ENCODE data around the gene SLC25A23. TPM values are rescaled to one million over a fixed set of nuclear protein-coding genes. Genes with fewer than 3 reads are reported as not detected.

SLC25A23 gene
- total RNA-seq, 4 donors from 2014 or later = 111 to 328 (median 240) TPM

DNA sequence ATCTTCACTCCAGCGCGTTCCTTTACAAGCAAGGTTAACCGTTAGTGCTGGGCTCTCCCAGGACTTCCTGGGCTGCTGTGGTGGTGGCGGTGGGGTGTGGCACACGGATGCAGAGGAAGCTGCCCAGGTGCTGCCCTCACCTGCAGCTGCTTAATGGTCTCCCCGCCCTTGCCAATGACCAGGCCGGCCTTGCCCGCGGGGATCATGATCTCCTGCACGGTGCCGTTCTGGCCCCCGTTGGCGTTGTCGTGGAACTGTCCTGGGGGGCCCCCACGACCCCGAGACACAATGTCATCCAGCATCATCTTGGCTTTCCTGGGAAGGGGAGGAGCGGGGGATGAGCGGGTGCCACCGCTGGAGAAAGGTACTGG lies 41.0 kb downstream of the SLC25A23 start:
- Histone ChIP-seq H3K36me3 (peaks cover 0 to 85% of the 10 kb centered on the region in 2 donors), H3K4me1 (peaks cover 0 to 62% (median 17%) of the 10 kb centered on the region in 3 donors), H3K9me3 (no peaks in the 10 kb centered on the region), H3K27ac (no peak overlapping the region), H3K4me3 (no peak overlapping the region), H3K27me3 (no peaks in the 10 kb centered on the region)
- no peak for TF ChIP-seq POLR2AphosphoS5 (IDR thresholded peaks at IDR 0.05)
- TF ChIP-seq POLR2A (IDR thresholded peaks at IDR 0.05) = no peak
- TF ChIP-seq, protein P1, sequence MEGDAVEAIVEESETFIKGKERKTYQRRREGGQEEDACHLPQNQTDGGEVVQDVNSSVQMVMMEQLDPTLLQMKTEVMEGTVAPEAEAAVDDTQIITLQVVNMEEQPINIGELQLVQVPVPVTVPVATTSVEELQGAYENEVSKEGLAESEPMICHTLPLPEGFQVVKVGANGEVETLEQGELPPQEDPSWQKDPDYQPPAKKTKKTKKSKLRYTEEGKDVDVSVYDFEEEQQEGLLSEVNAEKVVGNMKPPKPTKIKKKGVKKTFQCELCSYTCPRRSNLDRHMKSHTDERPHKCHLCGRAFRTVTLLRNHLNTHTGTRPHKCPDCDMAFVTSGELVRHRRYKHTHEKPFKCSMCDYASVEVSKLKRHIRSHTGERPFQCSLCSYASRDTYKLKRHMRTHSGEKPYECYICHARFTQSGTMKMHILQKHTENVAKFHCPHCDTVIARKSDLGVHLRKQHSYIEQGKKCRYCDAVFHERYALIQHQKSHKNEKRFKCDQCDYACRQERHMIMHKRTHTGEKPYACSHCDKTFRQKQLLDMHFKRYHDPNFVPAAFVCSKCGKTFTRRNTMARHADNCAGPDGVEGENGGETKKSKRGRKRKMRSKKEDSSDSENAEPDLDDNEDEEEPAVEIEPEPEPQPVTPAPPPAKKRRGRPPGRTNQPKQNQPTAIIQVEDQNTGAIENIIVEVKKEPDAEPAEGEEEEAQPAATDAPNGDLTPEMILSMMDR (IDR thresholded peaks at IDR 0.05) = no peak
- TF ChIP-seq EP300 (IDR thresholded peaks at IDR 0.05) = no peak
- WGBS, 2 donors (ENCODE audit: low coverage in 1 of 2) = 80 to 96% methylated on average over 2 to 4 of the region's 19 CpGs
- no peak for ATAC-seq

DNA sequence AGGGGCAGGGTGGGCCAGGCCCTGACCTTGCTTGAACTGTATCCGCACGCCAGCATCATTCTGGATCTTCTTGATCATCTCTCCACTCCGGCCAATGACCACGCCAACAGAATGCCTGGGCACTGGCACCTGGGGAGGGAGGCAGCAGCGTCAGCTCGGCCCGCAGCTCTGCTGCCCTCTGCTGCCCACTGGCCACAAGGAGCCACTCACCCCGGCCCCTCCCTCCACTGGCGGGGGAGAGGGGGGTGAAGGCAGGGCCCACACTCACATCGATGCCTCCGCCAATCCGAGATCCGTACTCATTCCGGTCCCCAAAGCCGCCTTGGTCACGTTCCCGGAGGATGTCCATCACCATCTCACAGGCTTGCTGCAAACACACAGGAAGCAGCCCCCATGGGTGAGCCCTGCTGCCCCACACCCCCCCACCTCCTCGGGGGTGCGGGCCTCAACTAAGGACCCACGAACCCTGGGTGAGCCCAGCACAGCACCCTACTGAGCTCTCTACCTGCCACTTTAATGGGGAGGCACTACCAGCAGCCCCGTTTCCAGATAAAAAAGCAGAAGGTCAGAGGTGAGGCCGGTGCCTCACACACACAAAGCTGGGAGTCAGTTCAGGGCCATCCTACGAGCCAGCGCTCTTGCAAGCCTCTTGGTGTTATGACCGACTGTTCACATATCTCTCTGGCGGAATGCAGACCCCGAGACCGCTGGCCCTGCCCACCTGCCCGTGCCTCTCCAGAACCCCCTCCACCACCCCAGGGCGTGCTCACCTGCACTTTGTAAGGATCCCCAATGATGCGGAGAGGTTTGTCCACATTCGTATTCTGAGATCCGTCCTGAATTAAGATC lies 41.7 kb downstream of the SLC25A23 start:
- no peaks in the 10 kb centered on the region for H3K27me3 ChIP-seq
- no peaks in the 10 kb centered on the region for H3K9me3 ChIP-seq
- ATAC-seq = peak; percentile 64
- TF ChIP-seq, protein P1 (IDR thresholded peaks at IDR 0.05) = peak in 3 of 4 experiments; percentile 52 to 63 (median 56)
- no peak for TF ChIP-seq EP300 (IDR thresholded peaks at IDR 0.05)
- WGBS, 2 donors (ENCODE audit: low coverage in 1 of 2) = 60 to 90% methylated on average over 1 to 2 of the region's 33 CpGs
- H3K4me3 ChIP-seq = no peak overlapping the region
- H3K27ac ChIP-seq = peak overlapping the region in 3 of 4 donors; percentile 16 to 38 (median 22)
- peaks cover 0 to 62% (median 11%) of the 10 kb centered on the region in 3 donors for H3K4me1 ChIP-seq
- peaks cover 0 to 90% of the 10 kb centered on the region in 2 donors for H3K36me3 ChIP-seq

DNA sequence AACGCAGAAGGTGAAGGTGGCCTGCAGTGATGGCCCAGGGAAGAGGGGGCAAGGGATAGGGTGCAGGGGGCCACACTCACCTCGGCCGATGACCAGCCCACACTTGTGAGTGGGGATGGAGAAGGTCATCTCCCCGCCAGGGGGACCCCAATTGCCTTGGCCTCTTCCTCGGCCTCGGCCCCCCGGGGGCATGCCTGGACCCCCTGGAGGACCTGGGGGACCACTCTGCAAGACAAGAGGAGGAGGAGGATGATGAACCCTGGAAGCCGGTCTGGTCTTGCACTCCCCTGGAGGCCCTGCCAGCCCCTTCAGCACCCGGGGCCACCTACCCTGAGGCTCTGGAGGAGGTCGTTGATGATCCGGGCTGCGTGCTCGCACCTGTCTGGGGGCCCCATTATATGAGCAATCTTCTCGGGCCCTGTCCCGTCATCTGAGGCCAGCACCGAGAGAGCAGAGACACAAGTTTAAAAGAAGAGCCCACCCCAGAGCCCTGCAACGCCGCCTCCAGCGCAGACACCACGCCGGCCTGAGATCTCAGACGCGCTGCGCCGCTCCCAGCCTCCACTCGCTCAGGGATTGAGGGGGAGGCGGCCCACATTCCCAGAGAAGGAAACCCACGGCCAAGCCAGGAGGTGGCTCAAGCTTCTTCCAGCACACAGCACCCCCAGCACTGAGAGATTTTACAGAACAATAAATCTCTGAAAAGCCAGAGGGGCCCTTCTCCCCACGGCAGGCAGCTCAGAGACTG lies 42.8 kb downstream of the SLC25A23 start:
- Histone ChIP-seq H3K27ac (peak overlapping the region in 3 of 4 donors; percentile 16 to 38 (median 22)), H3K4me3 (no peak overlapping the region), H3K9me3 (no peaks in the 10 kb centered on the region), H3K4me1 (peaks cover 0 to 62% (median 2%) of the 10 kb centered on the region in 3 donors), H3K36me3 (peaks cover 0 to 86% of the 10 kb centered on the region in 2 donors), H3K27me3 (no peaks in the 10 kb centered on the region)
- TF ChIP-seq, protein P1 (IDR thresholded peaks at IDR 0.05) = no peak
- TF ChIP-seq EP300 (IDR thresholded peaks at IDR 0.05) = no peak
- TF ChIP-seq POLR2AphosphoS5 (IDR thresholded peaks at IDR 0.05) = no peak
- TF ChIP-seq POLR2A (IDR thresholded peaks at IDR 0.05) = no peak
- 60% methylated on average over 1 of the region's 29 CpGs; no CpG with 5 or more reads in 1 of the 2 donors for WGBS, 2 donors (ENCODE audit: low coverage in 1 of 2)
- no peak for ATAC-seq

DNA sequence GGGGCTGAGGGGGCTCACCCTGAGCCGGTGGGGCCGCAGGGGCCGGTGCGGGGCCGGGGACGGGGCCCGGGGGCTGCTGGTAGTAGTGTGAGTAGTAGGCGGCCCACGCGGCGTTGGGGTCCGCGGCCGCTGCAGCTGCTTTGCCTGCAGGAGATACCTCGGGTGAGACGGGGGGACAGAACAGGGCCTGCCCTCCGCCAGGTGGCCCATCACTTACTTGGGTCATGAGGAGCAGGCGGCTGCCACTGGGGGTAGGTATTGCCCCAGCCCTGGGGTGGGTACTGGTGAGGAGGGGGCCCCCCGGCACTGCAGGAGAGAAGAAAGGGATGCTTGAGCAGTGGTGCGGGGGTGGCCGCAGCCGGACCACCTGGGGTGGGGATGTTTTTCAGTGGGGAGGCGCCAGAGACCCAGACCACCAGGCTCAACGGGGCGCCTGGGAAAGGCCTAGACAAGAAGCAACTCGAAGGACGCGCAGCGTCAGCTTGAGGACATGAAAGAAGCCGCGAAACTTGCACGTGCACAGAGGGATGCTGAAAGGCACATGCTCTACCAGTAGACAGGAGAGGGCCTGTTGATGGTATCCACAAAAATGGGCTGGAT lies 43.9 kb downstream of the SLC25A23 start:
- Histone ChIP-seq H3K27me3 (no peaks in the 10 kb centered on the region), H3K27ac (no peak overlapping the region), H3K4me3 (no peak overlapping the region), H3K9me3 (no peaks in the 10 kb centered on the region), H3K36me3 (peaks cover 0 to 74% of the 10 kb centered on the region in 2 donors), H3K4me1 (peaks cover 0 to 50% (median 0%) of the 10 kb centered on the region in 3 donors)
- ATAC-seq = no peak
- 89 to 92% methylated on average over 3 to 5 of the region's 32 CpGs for WGBS, 2 donors (ENCODE audit: low coverage in 1 of 2)
- TF ChIP-seq, protein P1 (IDR thresholded peaks at IDR 0.05) = no peak
- TF ChIP-seq EP300 (IDR thresholded peaks at IDR 0.05) (no peak), POLR2A (IDR thresholded peaks at IDR 0.05) (no peak)
